HEK293 (cell line): Measurements from ENCODE around the gene CCDC12.

Experiments
- KLF9 ChIP-seq: fragments of 450-650 bp; formaldehyde crosslinking; IDR thresholded peaks from 2 replicates; pipeline ENCODE4 v1.5.1; 2016; ENCODE audit warnings: missing biosample characterization, missing genetic modification characterization, low read depth
- SALL2 ChIP-seq: fragments of 450-650 bp; formaldehyde crosslinking; IDR thresholded peaks from 2 replicates; pipeline ENCODE4 v1.5.0; 2017; ENCODE audit warnings: missing biosample characterization, mild to moderate bottlenecking, missing genetic modification characterization, borderline replicate concordance
- SCRT2 ChIP-seq: fragments of 450-650 bp; formaldehyde crosslinking; IDR thresholded peaks from 2 replicates; pipeline ENCODE4 v1.5.1; 2016; ENCODE audit warnings: missing biosample characterization, missing genetic modification characterization
- TRIM28 ChIP-seq: IDR thresholded peaks from 2 replicates; pipeline ENCODE4 v1.6.1; 2011; ENCODE audit warnings: low read length, control low read depth, borderline replicate concordance
- ZFP37 ChIP-seq: fragments of 450-650 bp; formaldehyde crosslinking; IDR thresholded peaks from 2 replicates; pipeline ENCODE4 v1.5.1; 2016; ENCODE audit warnings: missing biosample characterization, missing genetic modification characterization
- ZNF274 ChIP-seq, 2 experiments: fragments of 200-500 bp in 1 of 2; fragments of 450-650 bp in 1 of 2; sonication (Bioruptor generic) in 1 of 2; formaldehyde crosslinking in 1 of 2; IDR thresholded peaks; 2 replicates each; pipeline versions ENCODE4 v1.5.1 to v1.6.1; 2014 to 2016; ENCODE audit warnings: borderline replicate concordance in 1 of 2, inconsistent platforms in 1 of 2, low read length in 1 of 2, missing biosample characterization in 1 of 2, missing genetic modification characterization in 1 of 2
- ZNF561 ChIP-seq: fragments of 450-650 bp; IDR thresholded peaks from 2 replicates; pipeline ENCODE4 v1.5.1; 2018; ENCODE audit warnings: missing biosample characterization, missing genetic modification characterization, borderline replicate concordance
- ZNF580 ChIP-seq: fragments of 450-650 bp; formaldehyde crosslinking; IDR thresholded peaks from 2 replicates; pipeline ENCODE4 v1.5.1; 2016; ENCODE audit warnings: missing biosample characterization, missing genetic modification characterization
- ZNF792 ChIP-seq: fragments of 450-650 bp; formaldehyde crosslinking; IDR thresholded peaks from 2 replicates; pipeline ENCODE4 v1.5.1; 2016; ENCODE audit warnings: missing biosample characterization, missing genetic modification characterization
- TF ChIP-seq, protein P1 (sequence below): fragments of 450-650 bp; formaldehyde crosslinking; IDR thresholded peaks from 2 replicates; pipeline ENCODE4 v1.5.1; 2016; ENCODE audit warnings: missing biosample characterization, missing genetic modification characterization

DNA sequence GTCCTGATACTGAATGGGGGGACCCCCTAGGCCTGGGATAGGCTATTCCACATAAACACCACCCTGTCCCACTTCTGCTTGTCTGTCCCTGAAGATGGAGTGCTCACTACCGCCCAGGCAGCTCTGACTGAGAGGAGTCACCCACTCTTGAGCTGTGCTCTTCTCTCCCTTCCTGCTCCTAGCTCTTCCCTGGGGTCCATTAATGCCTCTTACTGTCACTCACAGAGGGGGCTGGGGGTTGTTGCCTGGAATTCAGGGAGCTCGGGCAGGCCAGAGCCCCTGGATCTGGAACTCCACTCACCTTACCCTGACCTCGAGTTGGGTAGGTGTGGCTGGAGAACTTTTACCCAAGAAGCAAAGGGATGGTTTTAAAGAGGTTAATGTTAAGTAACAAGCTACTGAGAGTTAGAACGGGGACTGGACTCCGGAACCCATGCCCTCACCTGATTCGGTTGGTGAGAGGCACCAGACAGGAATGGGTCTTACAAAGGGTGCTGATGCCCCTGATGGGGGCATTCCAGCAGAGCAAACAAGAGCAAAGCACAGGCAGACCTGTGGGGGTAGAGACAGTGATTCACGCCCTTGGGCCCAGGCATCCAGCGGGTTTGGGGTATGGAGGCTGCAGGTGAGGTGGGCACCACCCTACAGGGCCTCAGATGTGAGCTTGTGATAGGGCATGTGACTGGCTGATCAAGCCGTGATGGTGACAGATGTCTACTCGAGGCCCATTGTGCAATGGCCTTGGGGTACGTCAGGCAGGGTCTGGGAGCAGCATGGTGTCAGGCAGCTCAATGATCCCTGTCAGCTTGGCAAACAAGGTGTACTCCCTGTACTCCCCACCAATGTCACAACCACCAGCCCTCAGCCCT lies 8.3 kb upstream of the CCDC12 start:
- TF ChIP-seq ZNF580 (tag by site-specific recombination) (no peak), ZNF274 (IDR thresholded peaks at IDR 0.05; ENCODE audit: low read length) (no peak), ZNF274 (tag by site-specific recombination; IDR thresholded peaks at IDR 0.05; ENCODE audit: borderline replicate concordance) (no peak), ZNF792 (tag by site-specific recombination) (no peak), TRIM28 (no peak), KLF9 (tag by site-specific recombination) (no peak), ZNF561 (tag by site-specific recombination) (no peak), SCRT2 (tag by site-specific recombination) (no peak), SALL2 (tag by site-specific recombination) (no peak), ZFP37 (tag by site-specific recombination) (no peak)
- TF ChIP-seq, protein P1, sequence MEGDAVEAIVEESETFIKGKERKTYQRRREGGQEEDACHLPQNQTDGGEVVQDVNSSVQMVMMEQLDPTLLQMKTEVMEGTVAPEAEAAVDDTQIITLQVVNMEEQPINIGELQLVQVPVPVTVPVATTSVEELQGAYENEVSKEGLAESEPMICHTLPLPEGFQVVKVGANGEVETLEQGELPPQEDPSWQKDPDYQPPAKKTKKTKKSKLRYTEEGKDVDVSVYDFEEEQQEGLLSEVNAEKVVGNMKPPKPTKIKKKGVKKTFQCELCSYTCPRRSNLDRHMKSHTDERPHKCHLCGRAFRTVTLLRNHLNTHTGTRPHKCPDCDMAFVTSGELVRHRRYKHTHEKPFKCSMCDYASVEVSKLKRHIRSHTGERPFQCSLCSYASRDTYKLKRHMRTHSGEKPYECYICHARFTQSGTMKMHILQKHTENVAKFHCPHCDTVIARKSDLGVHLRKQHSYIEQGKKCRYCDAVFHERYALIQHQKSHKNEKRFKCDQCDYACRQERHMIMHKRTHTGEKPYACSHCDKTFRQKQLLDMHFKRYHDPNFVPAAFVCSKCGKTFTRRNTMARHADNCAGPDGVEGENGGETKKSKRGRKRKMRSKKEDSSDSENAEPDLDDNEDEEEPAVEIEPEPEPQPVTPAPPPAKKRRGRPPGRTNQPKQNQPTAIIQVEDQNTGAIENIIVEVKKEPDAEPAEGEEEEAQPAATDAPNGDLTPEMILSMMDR (tag by site-specific recombination) = no peak
